HTR-8/SVneo (cell line): ENCODE measurements around the gene RPL37.
A peak's percentile ranks its signal among the peaks of the same experiment; 100 is the strongest.
"Not testable (repeated sequence)": the region's sequence is repeated elsewhere in the genome, so short reads cannot be mapped to it uniquely, and the experiment has no call there.

Experiments
- DNase-seq: peaks from one replicate; pipeline ENCODE4 v3.0.0; 2011; ENCODE audit warnings: low spot score, mixed read lengths; ENCODE audit not compliant: insufficient read length
- FAIRE-seq: peaks from 2 replicates; lab custom pipeline; 2011; peaks lifted over from hg19 to GRCh38; lab: Jason Lieb, UNC

The RPL37 gene

DNA sequence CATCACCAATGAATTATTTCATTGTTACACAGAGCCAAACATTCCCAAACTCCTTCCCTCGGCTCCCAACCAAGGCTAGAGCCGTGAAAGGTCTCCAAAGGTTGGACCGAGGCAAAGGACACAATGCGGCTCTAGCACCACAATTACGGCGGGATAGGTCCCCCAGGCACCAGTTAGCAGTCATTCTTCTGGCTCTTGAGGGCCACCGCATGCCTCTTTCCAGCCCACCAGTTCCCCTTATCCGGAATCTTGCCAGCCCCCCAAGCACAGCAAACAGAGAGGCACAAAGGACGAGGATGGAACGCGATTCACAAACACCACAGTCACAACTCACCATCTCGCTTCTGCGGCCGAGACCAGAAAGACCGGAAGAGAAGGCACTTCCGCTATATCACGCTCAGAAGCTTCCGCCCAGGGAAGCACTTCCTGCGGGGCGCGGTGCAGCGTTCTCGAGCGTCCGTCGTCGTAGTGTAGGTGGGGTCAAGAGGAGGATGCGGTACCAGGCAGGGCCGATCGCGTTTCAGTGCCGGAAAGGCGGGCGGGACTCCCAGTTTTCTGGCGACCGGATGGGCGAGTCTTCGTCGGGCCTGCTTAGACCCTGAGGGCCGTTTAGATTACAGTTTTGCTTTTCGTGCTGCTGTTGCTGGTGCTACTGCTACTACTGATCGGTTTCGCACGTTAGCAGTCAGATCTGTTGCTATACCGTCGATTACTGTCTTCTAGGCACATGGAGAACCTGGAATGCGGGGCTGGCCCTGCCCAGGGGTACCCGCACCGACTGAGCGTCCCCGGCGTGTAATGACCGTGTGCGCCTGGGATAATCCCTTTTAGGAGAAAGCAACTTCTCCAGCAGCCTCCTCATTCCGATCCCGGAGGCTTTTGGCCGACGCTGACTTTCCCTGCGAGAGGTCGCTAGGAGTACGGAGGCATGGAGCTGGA is at the start of gene RPL37:
Gene RPL37 (minus strand): TSS at position 374 of the 939 bp plus-strand sequence. CDS start 37 bp downstream, at position 337.
- DNase-seq (peak; percentile 99), FAIRE-seq (peak; percentile 87)

DNA sequence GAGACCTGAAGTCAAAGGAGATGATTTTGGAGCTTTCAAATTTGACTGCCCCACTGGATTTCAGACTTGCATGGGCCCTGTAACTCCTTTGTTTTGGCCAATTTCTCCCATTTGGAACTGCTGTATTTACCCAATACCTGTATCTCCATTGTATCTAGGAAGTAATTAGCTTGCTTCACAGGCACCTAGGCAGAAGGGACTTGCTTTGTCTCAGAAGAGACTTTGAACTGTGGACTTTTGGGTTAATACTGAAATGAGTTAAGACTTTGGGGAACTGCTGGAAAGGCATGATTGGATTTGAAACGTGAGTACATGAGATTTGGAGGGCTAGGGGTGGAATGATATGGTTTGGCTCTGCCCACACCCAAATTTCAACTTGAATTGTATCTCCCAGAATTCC is 48.0 kb upstream of the RPL37 start:
- FAIRE-seq, DNase-seq: not testable (repeated sequence)

DNA sequence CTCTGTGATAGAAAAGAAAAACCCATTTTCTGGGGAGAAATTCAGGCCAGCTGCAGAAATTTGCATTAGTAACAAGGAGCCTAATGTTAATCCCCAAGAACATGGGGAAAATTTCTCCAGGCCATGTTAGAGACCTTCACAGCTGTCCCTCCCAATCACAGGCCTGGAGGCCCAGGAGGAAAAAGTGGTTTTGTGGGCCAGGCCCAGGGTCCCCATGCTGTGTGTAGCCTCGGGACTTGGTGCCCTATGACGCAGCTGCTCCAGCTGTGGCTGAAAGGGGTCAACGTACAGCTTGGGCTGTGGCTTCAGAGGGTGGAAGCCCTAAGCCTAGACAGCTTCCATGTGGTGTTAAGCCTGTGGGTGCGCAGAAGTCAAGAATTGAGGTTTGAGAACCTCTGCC is 47.3 kb upstream of the RPL37 start:
- FAIRE-seq = no peak
- no peak for DNase-seq

DNA sequence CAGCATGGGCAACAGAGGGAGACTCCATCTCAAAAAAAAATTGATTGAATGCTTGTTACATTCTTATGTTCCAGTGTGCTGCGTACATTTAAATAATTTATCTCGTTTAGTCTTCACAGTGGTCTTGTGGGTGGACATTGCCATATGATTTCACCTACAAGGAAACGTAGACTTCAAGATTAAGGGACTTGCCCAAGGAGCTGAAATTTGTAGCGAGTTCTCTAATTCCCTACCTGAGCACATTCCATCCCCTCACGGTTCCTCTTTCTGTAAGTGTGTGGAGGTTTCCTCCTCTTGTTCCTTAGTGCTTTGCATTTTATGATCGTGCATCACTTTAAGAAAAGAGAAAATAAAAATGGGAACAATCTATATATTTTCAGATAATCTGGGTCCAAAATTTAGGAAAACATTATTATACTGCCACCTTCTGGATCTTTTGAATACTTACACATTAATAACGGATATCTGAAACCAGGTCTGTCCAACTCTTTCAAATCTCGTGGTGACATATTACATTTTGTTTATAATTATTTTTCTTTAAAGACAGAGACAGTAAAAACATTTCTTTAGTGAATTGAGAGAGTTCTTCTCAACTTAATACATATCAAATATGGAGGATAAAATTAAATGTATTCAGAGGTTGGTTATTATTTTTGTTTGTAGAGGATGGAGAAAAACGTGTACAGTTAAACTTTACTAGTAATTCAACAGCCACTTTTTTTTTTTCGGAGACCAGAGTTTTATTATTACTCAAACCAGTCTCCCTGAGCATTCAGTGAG is 44.3 kb upstream of the RPL37 start:
- FAIRE-seq (no peak), DNase-seq (peak; percentile 70)

DNA sequence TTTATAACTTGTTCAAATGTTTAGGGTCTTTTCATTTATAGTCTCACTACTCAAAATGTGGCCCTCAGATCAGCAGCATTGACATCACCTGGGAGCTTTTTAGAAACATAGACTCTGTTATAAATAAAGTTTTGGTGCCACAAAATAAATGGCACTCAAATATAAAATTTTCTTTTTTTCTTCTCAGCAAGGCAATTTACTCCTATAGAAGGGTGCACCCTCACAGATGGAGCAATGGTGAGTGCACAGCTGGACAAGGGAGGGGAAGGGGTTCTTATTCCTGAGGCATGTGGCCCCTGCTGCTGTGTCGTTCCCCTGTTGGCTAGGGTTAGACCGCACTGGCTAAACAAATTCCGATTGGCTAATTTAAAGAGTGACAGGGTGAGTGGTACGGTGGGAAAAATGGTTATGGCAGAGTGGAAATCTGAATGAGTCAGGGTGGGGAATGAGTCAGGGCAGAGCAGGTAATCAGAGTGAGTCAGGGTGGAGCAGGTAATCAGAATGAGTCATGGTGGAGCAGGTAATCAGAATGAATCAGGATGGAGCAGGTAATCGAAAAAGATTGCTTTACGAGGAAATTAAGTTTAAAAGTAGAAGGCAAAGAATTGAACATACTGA is 42.5 kb upstream of the RPL37 start:
- DNase-seq (no peak), FAIRE-seq (peak; percentile 13)

DNA sequence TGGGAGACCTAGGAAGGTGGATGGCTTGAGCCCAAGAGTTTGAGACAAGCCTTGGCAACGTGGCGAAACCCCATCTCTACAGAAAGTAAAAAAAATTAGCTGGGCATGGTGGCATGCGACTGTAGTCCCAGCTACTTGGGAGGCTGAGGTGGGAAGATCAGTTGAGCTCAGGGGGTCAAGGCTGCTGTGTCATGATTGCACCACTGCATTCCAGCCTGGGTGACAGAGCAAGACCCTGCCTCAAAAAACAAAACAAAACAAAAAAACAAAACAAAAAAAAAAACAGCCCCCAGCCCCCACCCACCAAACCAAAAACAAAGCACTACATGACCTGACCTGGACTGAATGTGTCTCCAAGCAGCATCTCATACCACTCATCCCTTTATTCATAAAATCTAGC is 40.9 kb upstream of the RPL37 start:
- no peak for DNase-seq
- no peak for FAIRE-seq

DNA sequence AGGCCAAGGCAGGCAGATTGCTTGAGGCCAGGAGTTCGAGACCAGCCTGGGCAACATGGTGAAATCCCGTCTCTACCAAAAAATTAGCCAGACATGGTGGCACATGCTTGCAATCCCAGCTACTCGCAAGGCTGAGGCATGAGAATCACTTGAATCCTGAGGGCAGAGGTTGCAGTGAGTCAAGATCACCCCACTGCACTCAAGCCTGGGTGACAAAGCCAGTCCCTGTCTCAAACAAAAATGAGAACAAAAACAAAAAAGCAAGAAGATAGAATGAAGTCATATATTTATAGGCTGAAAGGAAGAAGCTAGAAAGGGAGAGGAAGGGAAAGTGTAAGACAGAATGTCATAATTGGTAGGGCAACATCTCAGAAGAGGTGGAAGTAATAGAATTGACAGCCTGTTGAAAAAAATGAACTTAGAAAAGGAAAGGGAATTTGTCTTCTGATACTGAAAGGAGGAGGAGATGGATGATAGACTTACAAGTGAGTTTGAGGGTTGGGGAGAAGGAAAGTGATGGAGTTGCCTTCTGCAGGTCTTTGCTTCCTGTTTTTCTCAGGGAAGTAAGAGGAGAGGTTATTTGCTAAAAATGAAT is 38.4 kb upstream of the RPL37 start:
- no peak for FAIRE-seq

DNA sequence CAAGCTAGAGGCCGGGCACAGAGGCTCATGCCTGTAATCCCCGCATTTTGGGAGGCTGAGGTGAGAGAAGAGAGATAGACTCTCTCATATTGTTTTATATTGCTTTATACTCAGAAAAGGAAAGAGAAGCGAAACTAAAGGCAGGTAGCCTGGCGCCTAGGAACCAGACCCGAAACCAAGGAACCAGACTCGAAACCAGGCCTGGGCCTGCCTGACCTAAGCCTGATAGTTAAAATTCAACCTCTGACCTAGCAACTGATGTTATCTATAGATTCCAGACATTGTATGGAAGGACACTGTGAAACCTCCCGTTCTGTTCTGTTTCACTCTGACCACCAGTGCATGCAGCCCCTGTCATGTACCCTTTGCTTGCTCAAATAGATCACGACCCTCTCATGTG is 37.2 kb upstream of the RPL37 start:
- not testable (repeated sequence) for DNase-seq, FAIRE-seq

More for the DNA sequence above, 38.4 kb upstream of the RPL37 start:
- DNase-seq = no peak

DNA sequence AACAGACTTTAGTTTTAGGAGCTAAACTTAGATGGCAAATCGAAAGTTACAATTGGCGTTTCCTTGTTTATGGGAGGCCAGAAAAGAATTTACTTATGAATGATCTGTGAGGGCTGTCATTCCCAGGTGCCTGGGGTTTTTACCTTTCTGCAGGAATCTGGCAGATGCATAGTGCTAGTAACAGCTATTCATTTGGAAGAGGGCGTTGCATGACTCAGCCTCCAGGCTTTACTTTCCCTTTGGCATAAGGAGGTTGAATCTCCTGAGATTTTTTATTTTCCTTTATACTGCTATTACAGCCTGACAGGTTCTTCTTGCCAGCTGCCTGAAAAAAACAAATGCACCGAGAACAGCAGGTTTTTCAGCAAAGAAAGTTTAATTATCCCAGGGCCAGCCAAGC is 36.2 kb upstream of the RPL37 start:
- FAIRE-seq (no peak), DNase-seq (no peak)

DNA sequence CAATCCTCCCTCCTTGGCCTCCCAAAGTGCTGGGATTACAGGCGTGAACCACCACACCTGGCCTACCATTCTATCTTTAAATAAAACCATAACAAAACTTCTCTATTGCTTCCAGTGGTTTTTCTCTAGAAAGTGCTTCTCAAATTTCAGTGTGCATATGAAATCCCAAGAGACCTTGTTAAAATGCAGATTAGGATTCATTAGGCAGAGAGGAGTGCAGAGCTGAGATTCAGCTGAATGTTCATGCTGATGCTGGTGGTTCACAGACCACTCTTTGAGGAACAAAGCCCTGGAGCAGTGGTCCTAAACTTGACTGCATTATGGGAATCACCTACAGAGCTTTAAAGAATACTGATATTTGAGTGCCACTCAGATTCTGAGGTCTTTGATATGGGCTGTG is 34.4 kb upstream of the RPL37 start:
- FAIRE-seq = no peak
- no peak for DNase-seq

DNA sequence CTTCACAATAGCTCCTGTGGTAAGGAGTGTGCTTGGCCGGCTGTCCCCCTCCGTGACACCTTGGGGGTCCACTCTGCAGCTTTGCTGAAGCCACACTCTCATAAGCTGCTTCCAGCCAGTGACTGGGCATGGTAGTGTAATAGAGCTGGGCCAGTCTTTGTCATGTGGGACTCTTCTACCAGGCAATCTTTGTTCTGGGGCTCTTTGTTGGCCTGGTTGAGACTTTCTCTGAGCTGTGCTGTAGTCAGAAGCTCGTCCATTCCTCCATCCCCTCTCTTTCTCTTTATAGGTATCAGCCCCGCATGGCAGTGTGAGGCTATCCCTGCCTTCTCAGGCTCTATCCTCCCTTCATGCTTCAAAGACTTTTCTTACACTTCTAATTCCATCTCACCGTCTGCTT is 31.8 kb upstream of the RPL37 start:
- FAIRE-seq = no peak
- DNase-seq = no peak

DNA sequence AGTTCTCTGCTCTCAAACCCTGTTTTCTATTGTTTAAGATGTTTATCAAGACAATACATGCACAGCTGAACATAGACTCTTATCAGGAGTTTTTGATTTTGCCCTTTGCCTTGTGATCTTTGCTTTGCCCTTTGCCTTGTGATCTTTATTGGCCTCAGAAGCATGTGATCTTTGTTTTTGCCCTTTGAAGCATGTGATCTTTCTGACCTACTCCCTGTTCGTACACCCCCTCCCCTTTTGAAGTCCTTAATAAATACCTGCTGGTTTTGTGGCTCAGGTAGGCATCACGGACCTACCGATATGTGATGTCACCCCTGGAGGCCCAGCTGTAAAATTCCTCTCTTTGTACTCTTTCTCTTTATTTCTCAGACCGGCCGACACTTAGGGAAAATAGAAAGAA is 30.0 kb upstream of the RPL37 start:
- FAIRE-seq, DNase-seq: not testable (repeated sequence)

DNA sequence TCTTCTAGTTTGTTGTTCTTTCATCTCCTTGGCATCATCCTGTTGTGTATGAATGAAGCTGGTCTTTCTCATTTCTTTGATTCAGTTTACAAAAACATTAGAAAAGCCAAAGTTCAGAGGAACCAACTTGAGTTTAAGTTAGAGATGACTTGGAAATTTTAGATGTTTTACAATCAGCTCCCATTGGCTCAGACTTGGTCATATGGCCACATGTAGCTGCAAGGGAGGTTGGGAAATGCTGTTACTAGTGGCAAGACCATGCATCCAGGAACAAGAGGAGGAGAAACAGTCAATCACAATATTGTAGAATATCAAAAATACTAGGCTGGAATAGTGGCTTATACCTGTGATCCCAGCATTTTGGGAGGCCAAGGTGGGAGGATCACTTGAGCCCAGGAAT is 25.7 kb upstream of the RPL37 start:
- DNase-seq = no peak
- no peak for FAIRE-seq

DNA sequence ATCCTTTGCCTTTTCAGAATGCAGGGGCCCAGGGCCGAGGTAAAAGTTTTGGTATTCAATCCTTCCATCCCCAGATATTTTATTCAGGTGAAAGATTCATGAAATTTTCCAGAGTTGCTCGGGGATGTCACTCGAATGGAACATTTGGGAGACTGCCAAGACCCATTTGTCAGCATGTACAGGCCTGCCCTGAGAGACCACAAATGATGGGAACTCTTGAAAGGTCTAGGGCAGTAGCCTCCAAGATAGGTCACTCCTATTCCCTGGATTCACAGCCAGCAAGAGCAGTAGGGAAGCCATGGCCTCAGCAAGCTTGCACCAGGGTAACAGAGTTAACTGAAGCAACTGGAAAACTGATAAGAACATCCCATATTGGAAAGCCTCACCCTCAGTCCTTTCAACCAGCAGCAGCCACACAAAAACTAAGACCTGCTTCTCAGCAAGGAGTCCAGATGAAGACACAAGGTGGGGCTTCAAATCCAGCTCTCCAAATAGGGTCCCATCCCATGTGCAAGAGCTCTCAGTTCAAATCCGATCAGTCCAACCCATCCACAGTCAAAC is 18.7 kb upstream of the RPL37 start:
- DNase-seq (peak; percentile 53), FAIRE-seq (no peak)

DNA sequence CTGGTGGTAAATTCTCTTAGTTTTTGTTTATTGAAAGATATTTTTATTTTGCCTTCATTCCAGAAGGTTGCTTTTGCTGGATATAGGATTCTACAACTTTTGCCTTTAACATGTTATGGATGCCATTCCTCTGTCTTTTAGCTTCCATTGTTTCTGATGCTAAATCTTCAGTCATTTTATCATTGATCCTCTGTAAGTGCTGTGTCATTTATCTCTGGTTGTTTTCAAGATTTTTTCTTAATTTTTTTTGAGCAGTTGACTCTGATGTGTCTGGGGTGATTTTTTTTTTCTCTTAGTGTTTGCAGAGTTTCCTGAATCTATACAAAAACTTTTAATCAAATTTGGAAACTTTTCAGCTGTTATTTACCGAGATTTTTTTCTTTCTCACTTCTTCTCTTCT is 12.5 kb upstream of the RPL37 start:
- FAIRE-seq (no peak), DNase-seq (no peak)

DNA sequence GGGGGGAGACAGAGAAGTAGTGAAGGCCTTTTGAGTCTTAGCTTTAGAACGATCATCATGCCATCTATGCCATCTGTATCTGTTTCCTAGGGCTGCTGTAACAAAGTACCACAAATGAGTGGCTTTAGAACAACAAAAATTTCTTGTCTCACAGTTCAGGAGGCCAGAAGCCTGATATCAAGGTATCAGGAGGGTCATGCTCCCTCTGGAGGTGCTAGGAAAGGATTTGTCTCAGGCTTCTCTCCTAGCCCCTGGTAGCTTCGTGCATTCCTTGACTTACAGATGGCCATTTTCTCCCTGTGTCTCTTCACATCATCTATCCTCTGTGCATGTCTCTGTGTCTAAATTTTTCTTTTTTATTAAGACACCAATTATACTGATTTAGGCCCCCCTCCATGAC is 11.3 kb upstream of the RPL37 start:
- DNase-seq (no peak), FAIRE-seq (no peak)

DNA sequence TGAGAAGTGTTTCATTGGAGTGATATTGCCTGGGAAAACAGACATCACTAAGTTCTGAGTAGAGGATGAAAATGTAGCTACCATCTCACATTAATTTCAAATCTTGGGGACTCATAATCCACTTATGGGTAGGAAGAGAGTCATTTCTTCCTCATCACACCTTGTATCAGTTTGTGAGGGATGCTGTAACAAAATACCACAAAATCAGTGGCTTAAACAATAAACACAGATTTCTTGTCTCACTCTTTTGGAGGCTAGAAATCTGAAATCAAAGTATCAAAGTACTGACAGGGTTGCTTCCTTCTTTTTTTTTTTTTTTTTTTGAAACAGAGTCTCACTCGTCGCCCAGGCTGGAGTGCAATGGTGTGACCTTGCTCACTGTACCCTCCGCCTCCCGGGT is 9.5 kb upstream of the RPL37 start:
- DNase-seq (no peak), FAIRE-seq (no peak)

DNA sequence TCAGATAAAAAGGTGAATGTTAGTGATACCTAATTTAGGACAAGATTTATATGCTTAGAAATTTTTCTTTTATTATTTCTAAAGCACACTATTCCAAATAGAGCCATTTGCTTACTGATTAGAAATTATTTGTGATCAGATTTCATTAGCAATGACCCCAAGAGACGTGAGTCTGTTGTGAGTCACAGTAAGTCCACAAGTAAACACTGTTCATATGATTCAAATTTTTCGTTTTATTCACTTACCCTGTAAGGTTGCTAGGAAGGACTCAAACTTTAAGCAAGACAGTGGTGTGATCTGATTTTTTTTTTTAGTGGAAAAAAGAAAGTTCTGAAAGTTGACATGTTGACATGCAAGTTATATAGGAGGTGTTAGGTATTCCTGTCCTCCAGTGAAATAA is 7.3 kb upstream of the RPL37 start:
- FAIRE-seq (no peak), DNase-seq (no peak)

DNA sequence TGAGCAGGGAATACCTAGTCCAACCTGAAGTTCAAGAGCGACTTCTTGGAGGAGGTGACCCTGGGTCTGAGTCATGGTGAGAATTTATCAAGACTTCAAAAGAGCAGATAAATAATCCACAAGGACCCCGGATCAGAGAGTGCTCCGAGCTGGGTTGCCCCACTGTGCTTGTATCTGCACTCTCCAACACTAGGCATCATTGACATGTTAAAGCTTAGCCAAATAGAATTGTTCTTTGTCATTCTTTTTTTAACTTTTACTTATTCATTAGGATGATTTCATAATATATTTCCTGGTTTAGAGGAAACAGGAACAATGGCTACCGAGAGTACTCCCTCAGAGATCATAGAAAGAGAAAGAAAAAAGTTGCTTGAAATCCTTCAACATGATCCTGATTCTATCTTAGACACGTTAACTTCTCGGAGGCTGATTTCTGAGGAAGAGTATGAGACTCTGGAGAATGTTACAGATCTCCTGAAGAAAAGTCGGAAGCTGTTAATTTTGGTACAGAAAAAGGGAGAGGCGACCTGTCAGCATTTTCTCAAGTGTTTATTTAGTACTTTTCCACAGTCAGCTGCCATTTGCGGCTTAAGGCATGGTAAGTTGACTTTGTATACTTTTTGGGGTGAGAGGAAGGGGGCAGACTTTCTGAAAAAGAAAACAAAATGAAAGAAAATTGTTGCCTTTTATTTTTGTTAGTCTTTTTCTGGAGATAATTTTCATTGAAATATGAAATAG is 6.2 kb upstream of the RPL37 start, which contains the start of gene CARD6:
Gene CARD6 (plus strand): TSS at position 300 of the 738 bp plus-strand sequence. CDS start 16 bp downstream, at position 316.
- FAIRE-seq (no peak), DNase-seq (no peak)
